GM11168 (cell line): ENCODE results near the gene CBX2.

ENCODE experiments used
- in situ Hi-C: fragments of 300-500 bp; cut with MboI; formaldehyde crosslinking; loops from one replicate; pipeline ENCODE4 v1.12.0; 2022; ENCODE audit warnings: low sequenced_read_pairs; ENCODE audit not compliant: unreplicated experiment

Gene CBX2

GRCh38 chr17:79808763-79809529, 31.0 kb downstream of the CBX2 start:
- in situ Hi-C loops = loop anchor here (5.0 kb wide), 1 partner anchor 38 kb away; no protein-coding TSS in a partner anchor

- in situ Hi-C loops = loop anchor here (5.0 kb wide), 1 partner anchor 38 kb away; no protein-coding TSS in a partner anchor
Observed at GRCh38 chr17:79809530-79810129, 31.7 kb downstream of the CBX2 start.

- in situ Hi-C loops = no loop called here
Observed at GRCh38 chr17:79810130-79811010, 32.4 kb downstream of the CBX2 start.

GRCh38 chr17:79811011-79811867, 33.3 kb downstream of the CBX2 start:
- in situ Hi-C loops = no loop called here

- in situ Hi-C loops = no loop called here
Observed at GRCh38 chr17:79811868-79812352, 34.0 kb downstream of the CBX2 start.

- in situ Hi-C loops = no loop called here
Observed at GRCh38 chr17:79812353-79813258, 34.7 kb downstream of the CBX2 start.

GRCh38 chr17:79813297-79814126, 35.6 kb downstream of the CBX2 start:
- in situ Hi-C loops = no loop called here

- in situ Hi-C loops = no loop called here
Observed at GRCh38 chr17:79814127-79814973, 36.4 kb downstream of the CBX2 start.

GRCh38 chr17:79814974-79815835, 37.3 kb downstream of the CBX2 start:
- in situ Hi-C loops = no loop called here

GRCh38 chr17:79815836-79816461, 38.0 kb downstream of the CBX2 start:
- in situ Hi-C loops = no loop called here

- in situ Hi-C loops = no loop called here
Observed at GRCh38 chr17:79818026-79818758, 40.2 kb downstream of the CBX2 start.

- in situ Hi-C loops = no loop called here
Observed at GRCh38 chr17:79819085-79819484, 41.1 kb downstream of the CBX2 start.

GRCh38 chr17:79819534-79820276, 41.8 kb downstream of the CBX2 start:
- in situ Hi-C loops = no loop called here

GRCh38 chr17:79820959-79821330, 43.0 kb downstream of the CBX2 start:
- in situ Hi-C loops = no loop called here
